KOPT-K1 (cell line): ENCODE results near the gene FARS2.

Source experiments
- H3K27ac ChIP-seq: fragments of 200-600 bp; sonication (generic); 2 replicates; pipeline ENCODE4 v1.5.1; 2016; ENCODE audit warnings: antibody characterized with exemption, mild to moderate bottlenecking, low read depth, low read length; ENCODE audit not compliant: poor library complexity, severe bottlenecking
- H3K36me3 ChIP-seq: fragments of 200-600 bp; sonication (generic); 2 replicates; pipeline ENCODE4 v1.5.1; 2017; ENCODE audit warnings: antibody characterized with exemption, mild to moderate bottlenecking, low read length, moderate library complexity; ENCODE audit not compliant: insufficient read depth
- H3K9me3 ChIP-seq: fragments of 200-600 bp; sonication (generic); 2 replicates; pipeline ENCODE4 v1.5.1; 2017; ENCODE audit warnings: antibody characterized with exemption, low read length, mild to moderate bottlenecking; ENCODE audit not compliant: insufficient read depth, poor library complexity, severe bottlenecking

The FARS2 gene

DNA sequence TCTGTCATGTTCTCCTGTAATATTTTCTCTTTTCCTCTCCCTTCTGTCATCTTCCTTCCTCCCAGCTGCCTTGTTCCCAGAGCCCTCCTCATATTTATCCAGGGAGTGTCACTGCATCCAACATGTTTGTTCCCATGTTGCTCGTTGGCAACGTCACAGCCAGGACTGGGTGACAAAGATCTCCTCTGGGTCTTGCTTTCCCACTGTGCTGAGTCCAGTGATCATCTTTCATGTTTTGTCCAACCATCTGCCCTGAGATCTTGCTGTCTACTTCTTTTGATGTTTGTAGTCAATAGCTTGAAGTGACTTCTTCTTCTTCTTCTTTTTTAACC lies 26.6 kb downstream of the FARS2 start:
- Histone ChIP-seq H3K36me3 (no peaks in the 10 kb centered on the region), H3K27ac (no peak overlapping the region), H3K9me3 (no peaks in the 10 kb centered on the region)

GRCh38 chr6:5290097-5290496 lies 28.8 kb downstream of the FARS2 start:
- no peaks in the 10 kb centered on the region for H3K9me3 ChIP-seq
- H3K36me3 ChIP-seq, result no peaks in the 10 kb centered on the region
- H3K27ac ChIP-seq, result no peak overlapping the region

DNA sequence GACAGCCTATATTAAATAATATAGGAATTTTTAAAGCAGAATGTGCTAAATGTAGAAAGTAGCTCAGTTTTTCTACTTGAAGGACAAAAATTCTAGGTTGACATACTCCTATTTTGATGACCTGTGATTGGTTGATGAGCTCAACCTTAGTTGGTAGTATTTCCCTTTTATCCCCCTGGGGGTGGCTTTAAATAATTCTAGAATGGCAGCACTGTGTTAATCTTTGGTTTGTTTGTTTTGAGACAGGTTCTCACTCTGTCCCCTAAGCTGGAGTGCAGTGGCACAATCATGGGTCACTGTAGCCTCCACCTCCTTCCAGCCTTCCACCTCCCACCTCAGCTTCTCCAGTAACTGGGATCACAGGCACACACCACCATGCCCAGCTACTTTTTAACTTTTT lies 29.2 kb downstream of the FARS2 start:
- no peak overlapping the region for H3K27ac ChIP-seq

DNA sequence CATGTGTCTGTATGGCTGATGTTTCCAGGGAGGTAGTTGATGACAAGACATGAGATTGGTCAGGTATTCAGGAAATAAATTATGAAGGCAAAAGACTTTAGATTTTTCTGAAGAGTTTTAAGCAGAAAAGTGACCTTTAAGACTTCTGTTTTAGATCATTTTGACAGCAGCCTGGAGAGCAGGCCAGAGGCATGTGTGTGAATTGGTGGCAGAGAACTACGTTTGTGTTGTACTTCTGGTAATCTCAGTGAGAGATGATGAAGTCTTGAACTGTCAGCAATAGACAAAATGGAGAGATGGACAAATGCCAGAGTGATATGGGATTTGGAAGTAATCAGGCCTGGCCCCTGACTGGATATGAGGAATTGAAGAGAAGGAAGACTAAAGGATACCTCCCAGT lies 30.8 kb downstream of the FARS2 start:
- Histone ChIP-seq H3K9me3 (no peaks in the 10 kb centered on the region), H3K27ac (no peak overlapping the region), H3K36me3 (no peaks in the 10 kb centered on the region)

More for the DNA sequence above, 29.2 kb downstream of the FARS2 start:
- Histone ChIP-seq H3K9me3 (no peaks in the 10 kb centered on the region), H3K36me3 (no peaks in the 10 kb centered on the region)

GRCh38 chr6:5293692-5294091 lies 32.4 kb downstream of the FARS2 start:
- Histone ChIP-seq H3K9me3 (no peaks in the 10 kb centered on the region), H3K27ac (no peak overlapping the region), H3K36me3 (no peaks in the 10 kb centered on the region)

- Histone ChIP-seq H3K27ac (no peak overlapping the region), H3K9me3 (no peaks in the 10 kb centered on the region), H3K36me3 (no peaks in the 10 kb centered on the region)
Observed at GRCh38 chr6:5294392-5295211, 33.3 kb downstream of the FARS2 start.

DNA sequence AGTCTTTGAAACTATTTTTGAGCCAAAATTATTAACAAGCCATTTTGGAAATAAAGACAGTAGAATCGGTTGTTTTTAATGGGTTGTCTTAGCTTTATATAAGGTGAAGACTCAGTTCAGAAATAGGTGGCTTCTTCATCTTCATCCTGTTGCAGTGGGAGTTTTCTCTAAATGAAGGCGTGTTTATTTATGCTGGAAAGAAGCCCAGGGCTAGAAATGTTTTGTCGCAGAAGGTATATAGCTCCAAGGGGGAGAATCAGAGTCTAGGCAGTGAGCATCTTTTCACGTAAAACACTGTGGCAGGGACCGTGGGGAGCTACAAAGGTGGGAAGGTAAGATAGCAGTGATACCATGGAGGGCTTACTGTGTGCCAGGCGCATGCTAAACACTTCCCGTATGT lies 34.3 kb downstream of the FARS2 start:
- Histone ChIP-seq H3K36me3 (no peaks in the 10 kb centered on the region), H3K9me3 (no peaks in the 10 kb centered on the region), H3K27ac (no peak overlapping the region)

DNA sequence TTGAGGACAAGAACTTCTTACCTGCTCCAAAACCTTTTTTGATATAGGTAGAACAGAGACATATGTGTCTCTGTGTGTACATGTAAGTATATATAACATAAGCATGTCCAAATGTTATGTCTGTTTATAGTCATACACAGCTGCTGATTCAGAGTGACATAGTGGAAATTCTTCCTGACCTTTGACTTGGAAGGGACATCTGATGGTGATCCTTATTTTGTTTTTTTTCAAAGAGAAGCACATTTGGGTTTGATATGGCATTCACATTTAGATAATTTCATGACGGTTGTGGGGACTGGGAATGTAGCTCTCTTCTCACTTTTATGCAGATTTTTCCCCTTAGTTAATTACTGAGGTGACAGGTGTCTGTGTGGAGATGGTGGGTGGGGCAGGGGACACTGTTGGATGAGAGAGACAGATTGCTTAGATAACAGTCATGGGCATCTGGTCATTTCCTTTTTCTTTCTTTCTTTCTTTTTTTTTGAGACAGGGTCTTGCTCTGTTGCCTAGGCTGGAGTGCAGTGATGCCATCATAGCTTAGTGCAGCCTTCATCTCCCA lies 39.0 kb downstream of the FARS2 start:
- H3K9me3 ChIP-seq, result no peaks in the 10 kb centered on the region
- no peak overlapping the region for H3K27ac ChIP-seq
- H3K36me3 ChIP-seq, result no peaks in the 10 kb centered on the region

- H3K27ac ChIP-seq, result no peak overlapping the region
- H3K9me3 ChIP-seq, result no peaks in the 10 kb centered on the region
- no peaks in the 10 kb centered on the region for H3K36me3 ChIP-seq
Observed at GRCh38 chr6:5302220-5302946, 41.1 kb downstream of the FARS2 start.

GRCh38 chr6:5302995-5303622 lies 41.8 kb downstream of the FARS2 start:
- no peak overlapping the region for H3K27ac ChIP-seq
- H3K36me3 ChIP-seq, result no peaks in the 10 kb centered on the region
- no peaks in the 10 kb centered on the region for H3K9me3 ChIP-seq

GRCh38 chr6:5303682-5304081 lies 42.4 kb downstream of the FARS2 start:
- no peak overlapping the region for H3K27ac ChIP-seq
- no peaks in the 10 kb centered on the region for H3K9me3 ChIP-seq
- H3K36me3 ChIP-seq, result no peaks in the 10 kb centered on the region

DNA sequence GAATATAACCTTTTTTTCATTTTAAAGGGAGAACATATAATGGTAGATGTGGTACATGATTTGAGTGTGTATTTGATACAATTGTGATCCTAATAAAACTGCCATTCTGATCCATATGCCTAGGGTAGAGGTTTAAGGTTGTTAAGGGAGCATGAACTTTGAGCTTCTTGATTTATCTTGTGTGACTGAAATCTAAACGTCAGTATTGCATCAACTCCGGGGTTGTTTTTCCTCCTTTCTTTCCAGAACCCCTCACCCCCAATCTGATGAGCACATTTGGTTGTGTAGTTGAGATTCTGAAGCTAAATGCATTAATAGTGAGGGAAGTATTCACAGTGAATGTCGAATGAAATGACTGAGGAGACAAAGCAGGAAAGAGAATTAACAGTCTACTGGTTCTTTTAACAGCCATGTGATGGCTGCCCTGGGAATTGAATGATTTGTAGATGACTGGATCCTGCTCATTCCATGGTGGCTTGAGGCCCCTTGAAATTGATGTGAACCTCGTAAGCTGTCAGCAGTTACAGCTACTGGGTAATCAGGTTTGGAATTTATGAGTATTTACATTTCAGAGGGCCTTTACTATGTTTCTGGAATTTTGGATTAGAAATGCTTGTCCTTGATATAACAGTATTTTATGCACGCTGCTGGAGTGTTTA lies 44.8 kb downstream of the FARS2 start:
- Histone ChIP-seq H3K27ac (no peak overlapping the region), H3K9me3 (no peaks in the 10 kb centered on the region), H3K36me3 (no peaks in the 10 kb centered on the region)

GRCh38 chr6:5307058-5307457 lies 45.7 kb downstream of the FARS2 start:
- Histone ChIP-seq H3K9me3 (no peaks in the 10 kb centered on the region), H3K36me3 (no peaks in the 10 kb centered on the region), H3K27ac (no peak overlapping the region)

- Histone ChIP-seq H3K9me3 (no peaks in the 10 kb centered on the region), H3K27ac (no peak overlapping the region), H3K36me3 (no peaks in the 10 kb centered on the region)
Observed at GRCh38 chr6:5308066-5308465, 46.8 kb downstream of the FARS2 start.
